Stimulated activated CD4-positive, alpha-beta T cell treated with anti-CD3 and anti-CD28 coated beads, Interleukin-15, amount 100 ng/mL, for 1 hour (primary cell): ENCODE measurements around the gene TM2D3.
A peak's percentile ranks its signal among the peaks of the same experiment; 100 is the strongest.

Source experiments
- DNase-seq, 2 donors: peaks; one replicate each; pipeline ENCODE4 v3.0.0-alpha.2; 2020; ENCODE audit warnings: low read depth in 1 of 2, low spot score in 1 of 2

Gene TM2D3, protein sequence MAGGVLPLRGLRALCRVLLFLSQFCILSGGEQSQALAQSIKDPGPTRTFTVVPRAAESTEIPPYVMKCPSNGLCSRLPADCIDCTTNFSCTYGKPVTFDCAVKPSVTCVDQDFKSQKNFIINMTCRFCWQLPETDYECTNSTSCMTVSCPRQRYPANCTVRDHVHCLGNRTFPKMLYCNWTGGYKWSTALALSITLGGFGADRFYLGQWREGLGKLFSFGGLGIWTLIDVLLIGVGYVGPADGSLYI

DNA sequence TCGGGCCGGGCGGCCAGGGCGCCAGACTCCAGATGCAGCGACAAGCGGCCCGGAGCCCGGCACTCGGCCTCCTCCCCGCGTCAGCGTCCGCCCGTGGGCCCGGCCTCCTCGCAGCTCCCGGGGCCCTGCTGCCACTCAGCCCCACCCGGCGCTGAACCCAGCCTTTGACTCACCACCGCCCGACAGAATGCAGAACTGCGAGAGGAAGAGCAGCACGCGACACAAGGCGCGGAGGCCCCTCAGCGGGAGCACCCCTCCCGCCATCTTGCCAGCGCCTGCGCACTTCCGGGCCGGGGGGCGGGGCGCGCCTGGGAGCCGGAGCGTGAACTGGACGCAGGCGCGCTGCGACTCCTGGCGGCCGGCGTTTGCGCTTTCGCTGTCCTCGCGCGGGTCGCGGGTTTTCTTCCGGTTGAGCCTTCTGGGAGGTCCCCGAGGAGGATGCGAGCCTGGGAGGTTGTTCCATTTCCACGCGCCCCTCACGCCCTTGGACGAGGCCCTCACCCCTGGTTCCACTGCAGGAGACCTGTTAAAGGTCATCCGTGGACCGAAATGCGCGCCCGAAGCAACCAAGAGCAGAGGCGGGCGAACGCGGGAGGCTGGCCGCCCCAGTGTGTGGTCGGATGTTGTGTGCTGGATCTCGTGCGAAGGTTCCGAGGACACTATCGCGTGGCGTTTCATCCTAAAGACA is at the start of gene TM2D3:
TSS of gene TM2D3 (minus strand) at position 284 of the 688 bp plus-strand sequence. CDS start at position 264, 20 bp downstream.
- DNase-seq, result peak; percentile 92 to 96

GRCh38 chr15:101698314-101698713 is 46.1 kb upstream of the TM2D3 start:
- no peak for DNase-seq

DNA sequence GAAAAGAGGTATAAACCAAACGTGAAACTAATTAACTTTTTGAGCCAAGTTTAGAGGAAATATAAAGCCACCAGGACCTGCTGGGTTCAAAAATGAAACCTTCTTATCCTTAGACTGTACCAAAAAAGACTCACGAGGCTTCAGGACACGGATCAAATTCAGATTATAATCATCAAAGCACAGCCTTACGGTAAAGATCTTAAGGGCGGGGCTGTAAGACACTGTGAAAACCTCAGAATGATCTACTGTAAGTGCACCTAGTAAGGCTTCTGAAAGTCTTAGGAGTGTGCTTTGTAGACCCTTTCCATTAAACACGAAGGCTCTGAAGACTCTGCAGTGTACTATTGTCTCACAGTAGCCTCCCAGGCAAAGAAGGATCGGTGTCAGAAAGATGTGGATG is 45.3 kb upstream of the TM2D3 start:
- DNase-seq, result no peak

DNA sequence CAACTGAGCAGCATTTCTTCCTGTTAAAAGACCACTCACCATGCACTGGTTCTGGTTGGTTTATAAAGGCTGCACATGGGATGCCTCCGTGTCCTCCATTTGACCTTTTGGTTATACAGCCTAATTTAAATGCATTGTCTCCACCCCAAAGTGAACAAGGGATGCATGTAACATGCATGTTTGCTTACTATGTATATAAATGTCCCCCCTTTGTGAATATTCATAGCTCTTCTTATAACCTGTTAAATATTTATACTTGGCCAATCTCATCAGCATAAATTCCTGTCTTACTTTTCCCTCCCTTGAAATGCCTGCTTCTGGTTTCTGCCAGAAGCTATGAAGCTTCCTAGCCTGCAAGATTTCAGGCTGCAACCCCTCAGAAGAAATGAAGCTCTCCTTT is 44.6 kb upstream of the TM2D3 start:
- no peak for DNase-seq

DNA sequence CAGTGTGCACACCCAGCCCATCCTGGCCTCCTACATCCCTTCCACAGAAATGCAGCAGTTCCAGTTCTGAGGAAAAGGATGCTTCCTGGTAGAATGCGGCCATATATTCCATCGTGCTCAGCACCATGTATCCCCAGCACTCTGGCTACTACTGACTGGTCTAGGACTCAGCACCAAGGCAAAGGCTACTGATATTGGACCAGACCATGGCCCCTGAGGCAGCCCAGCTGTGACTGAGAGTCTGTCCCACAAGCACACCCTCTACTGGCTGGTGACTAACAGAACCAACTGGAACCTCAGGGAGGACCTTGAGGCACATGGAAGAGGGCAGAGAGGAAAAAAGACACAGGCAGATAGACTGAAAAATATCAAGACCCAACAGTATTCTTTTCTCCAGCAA is 42.1 kb upstream of the TM2D3 start:
- no peak for DNase-seq

DNA sequence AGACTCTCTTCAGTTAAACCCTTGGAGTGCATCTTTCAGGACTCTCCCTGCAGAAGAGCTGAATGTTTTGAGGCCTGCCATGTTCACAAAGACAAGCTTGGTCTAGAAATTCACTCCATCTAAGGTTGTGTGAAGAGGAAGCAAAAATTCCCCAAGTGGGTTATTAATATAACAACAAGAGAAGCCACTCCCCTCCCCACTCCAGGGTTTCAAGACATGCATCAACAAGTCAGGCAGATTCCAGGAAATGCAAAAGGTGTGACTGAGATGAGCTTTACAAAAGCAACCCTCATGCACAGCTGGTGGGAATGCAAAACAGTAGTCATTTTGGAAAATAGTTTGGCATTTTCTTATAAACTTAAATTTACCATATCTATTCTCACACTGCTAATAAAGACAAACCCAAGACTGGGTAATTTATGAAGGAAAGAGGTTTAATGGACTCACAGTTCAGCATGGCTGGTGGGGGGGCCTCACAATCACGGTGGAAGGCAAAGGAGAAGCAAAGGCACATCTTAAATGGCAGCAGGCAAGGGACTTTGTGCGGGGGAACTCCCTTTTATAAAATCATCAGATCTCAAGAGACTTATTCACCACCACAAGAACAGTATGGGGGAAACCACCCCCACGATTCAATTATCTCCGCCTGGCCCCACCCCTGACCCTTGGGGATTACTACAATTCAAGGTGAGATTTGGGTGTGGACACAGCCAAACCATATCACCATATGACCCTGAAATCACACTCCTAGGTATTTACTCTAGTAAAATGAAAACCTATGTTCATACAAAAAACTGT is 40.8 kb upstream of the TM2D3 start:
- DNase-seq, result no peak

GRCh38 chr15:101689901-101690300 is 37.7 kb upstream of the TM2D3 start:
- no peak for DNase-seq

GRCh38 chr15:101686718-101687117 is 34.5 kb upstream of the TM2D3 start:
- DNase-seq, result no peak

DNA sequence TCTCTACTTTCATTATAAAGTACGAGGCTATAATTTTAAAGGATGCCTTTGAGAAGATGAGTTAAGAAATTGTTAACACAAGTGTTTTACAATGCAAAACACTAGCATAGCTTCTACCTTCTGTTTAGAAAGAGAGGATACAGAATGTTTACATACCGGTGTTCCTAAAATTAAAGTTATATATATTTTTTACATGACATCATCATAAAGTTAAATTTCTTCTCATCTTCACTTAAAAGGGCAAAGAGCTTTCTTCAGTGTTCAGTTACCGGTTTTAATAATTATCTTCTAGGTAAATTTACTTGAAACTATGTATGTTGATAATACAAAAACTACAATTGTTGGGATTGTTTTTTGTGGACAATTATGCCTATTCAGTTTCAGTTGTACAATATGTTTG is 32.7 kb upstream of the TM2D3 start:
- no peak for DNase-seq

- DNase-seq, result no peak
These were observed 32.2 kb upstream of the TM2D3 start for GRCh38 chr15:101684384-101684783.

DNA sequence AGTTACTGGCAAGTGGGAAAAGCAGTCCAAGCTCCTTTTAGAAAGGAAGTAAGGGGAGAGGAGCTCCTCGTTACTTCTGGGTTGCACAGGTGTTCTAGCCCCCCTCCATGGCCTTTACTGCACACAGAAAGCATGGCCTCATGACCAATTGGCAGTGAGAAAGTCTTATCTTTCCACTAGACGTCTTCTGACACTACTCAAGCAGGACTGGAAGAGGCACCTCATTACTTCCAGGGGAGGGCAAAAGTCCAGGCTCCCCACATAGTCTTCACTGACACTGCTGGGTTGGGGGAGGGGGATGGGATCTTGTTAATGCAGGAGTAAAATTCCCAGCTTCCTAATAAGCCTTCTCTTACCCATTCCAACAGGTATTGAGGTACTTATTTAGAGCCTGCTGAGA is 27.6 kb upstream of the TM2D3 start:
- no peak for DNase-seq

DNA sequence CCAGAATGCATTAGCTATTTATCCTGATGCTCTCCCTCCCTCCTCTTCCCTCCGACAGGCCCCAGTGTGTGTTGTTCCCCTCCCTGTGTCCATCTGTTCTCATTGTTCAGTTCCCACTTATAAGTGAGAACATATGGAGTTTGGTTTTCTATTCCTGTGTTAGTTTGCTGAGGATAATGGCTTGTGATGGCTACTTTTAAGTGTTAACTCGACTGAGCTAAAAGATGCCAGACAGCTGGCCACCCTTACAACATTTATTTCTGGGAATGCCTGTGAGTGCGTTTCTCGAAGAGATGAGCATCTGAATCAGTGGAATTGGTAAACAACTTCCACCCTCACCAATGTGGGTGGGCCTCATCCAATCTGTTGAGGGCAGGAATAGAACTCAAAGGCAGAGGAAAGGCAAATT is 24.7 kb upstream of the TM2D3 start:
- DNase-seq, result no peak

GRCh38 chr15:101675796-101676582 is 23.8 kb upstream of the TM2D3 start:
- no peak for DNase-seq

GRCh38 chr15:101675015-101675414 is 22.8 kb upstream of the TM2D3 start:
- DNase-seq, result no peak

DNA sequence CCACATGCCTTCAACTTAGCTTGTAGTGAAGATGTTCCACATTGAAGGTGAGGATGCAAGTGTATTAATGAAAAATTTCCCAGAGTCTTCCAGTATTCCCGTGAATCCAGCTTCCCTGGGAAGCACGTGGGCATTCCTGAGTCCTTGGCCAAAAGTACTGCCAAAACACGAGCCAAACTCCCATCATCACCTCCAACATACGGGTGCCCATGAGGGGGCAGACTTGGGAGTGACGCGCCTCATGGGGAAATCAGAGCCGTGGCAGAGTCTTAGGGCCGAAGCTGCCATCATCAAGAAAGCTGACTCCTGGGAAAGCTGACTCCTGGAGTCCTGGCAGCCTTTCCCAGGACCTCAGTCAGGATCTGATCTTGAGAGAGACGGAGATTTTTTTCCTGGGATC is 20.1 kb upstream of the TM2D3 start:
- DNase-seq, result no peak

DNA sequence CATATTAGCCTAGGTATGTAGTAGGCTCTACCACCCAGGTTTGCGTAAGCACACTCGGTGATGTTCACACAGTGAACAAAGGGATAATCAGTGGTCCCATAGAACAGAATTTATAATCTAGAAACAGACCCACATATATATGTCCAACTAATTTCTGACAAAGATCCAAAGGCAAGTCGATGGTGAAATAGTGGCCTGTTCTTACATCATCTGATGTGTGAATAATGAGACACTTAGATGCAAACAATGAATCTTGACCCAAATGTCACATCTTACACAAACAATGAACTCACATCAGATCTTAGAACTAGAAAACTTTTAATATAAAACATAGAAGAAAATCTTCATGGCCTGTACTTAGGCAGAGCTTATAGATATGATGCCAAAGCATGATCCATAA is 17.6 kb upstream of the TM2D3 start:
- DNase-seq, result no peak

DNA sequence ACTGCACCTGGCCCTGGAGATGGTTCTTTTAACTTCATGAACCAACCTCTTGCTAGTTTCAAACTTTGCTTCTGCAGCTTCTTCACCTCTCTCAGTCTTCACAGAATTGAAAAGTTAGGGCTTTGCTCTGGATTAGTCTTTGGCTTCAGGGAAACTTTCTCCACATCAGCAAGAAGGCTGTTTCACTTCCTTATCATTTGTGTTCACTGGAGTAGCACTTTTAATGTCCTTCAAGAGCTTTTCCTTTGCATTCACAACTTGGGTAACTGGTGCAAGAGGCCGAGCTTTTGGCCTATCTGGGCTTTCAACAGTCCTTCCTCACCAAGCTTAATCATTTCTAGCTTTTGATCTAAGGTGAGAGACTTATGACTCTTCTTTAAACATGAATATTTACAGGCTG is 15.7 kb upstream of the TM2D3 start:
- DNase-seq, result no peak

GRCh38 chr15:101664303-101664913 is 12.2 kb upstream of the TM2D3 start:
- no peak for DNase-seq

DNA sequence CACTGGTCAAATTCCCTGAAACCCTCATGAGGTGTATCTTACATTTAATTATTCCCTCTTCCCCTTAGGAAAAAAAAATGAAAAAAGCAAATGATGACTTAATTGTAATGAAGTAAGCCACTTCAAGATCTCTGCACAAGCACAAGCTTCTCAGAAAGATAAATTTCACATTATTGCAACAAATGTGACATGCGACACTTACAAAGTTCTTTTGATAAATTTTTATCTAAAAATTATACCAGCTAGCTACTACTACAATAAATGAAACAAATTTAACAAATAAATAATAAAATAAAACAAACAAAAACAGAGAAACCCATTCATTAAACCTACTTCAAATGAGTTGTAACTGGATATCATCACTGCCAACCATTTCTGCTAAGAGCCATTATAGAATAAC is 10.0 kb upstream of the TM2D3 start:
- no peak for DNase-seq

DNA sequence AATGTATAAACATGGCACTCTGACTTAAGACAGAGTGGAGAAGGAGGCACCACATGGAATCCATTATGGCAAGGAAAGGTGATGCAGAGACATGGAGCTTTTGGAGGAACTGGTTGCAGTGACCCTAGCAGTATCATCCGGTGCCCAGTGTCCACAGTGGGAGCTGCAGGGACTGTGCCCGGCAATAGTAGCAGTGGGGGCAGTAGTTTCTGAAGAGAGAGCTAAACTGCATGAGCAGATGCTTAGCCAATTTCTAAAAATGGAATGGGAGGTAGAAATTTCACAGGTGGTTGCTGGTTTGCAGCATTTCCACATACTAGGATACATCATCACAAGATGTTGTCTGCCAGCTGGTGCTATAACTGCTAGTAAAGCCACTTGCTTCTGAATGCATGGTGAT is 7.8 kb upstream of the TM2D3 start:
- no peak for DNase-seq
